ENCODE measurements around the gene PLXNA2.

GRCh38 chr1:208061632-208062031, 182.6 kb downstream of the PLXNA2 start:
- TF ChIP-seq CTCF (IDR thresholded peaks at IDR 0.05; ENCODE audit: insufficient read depth, low read depth, low read length): no peak
- no peak for TF ChIP-seq EZH2 (IDR thresholded peaks at IDR 0.05; ENCODE audit: insufficient read depth, low read length)

Data from astrocyte (in vitro differentiated cells and primary cell).